CD4-positive, alpha-beta T cell treated with Interferon gamma for 1 hour (primary cell): ENCODE measurements around the gene FAM124B.
"Not testable (repeated sequence)": the region's sequence is repeated elsewhere in the genome, so short reads cannot be mapped to it uniquely, and the experiment has no call there.

Source experiments
- DNase-seq: peaks from one replicate; pipeline ENCODE4 v3.0.0-alpha.2; 2020

Gene FAM124B

DNA sequence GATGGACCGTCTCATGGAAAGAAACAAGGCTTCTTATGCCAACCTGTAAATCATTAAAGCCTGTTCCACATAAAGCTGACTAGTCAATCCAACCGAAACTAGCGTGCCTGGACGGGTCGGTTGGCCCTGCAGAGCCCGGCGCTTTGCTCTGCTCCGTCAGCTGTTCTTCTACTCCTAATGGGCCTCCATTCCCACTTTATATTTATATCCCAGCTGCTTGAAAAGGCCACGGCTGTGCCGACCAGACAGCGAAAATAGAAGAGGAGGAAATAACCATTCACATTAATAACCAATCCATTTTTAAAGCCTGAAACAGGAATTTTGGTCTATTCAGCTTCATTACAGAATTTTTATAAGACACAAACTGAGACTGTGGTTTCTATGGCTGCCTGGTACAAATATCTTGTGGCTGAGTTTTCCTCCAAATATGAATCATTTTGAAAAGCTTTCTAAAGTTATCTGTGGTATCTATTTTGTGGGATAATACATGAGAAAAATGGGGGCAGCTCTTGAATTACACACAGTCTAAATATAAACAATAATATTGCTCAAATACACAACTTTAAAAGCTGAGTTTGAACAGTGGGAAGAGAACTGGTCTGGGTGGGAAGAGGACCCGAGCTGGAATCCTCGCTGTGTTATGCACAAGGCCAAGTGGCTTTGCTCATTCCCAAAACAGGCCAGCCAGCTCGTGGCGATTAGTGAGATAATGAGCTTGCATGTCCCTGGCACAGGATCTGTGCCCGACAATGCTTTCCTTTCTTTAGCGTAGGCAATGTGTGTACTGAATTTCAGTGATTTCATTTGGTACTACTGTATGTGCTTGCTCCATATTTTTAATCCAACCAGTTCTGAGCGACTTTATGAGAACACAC lies 10.5 kb upstream of the FAM124B start:
- DNase-seq: no peak

DNA sequence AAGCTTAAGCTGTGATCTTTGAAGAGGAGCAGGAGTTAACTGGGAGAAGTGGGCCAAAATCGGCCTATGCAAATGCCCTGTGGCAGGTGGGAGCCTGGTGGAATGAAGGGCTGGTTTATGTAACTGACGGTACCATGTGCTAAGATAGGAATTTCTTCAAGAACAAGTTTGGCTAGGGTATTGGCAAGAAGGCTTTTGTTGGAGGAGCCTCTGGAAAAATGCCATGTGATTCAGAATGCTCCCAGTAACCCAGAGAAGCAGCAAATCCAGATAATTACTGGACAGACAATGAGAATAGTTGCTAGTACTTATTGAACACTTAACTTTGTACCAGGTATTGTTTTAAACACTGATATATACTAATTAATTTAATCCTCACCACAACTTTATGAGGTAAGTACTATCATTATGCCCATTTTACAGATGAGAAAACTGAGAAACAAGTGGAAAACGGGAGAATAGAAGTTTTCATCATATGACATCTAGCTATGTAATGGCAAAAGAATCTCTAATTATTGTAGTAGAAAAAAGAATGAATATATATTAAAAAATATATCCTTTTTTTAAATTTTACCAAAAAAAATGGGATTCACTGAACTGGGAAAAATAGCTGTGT lies 9.1 kb upstream of the FAM124B start:
- DNase-seq: no peak

DNA sequence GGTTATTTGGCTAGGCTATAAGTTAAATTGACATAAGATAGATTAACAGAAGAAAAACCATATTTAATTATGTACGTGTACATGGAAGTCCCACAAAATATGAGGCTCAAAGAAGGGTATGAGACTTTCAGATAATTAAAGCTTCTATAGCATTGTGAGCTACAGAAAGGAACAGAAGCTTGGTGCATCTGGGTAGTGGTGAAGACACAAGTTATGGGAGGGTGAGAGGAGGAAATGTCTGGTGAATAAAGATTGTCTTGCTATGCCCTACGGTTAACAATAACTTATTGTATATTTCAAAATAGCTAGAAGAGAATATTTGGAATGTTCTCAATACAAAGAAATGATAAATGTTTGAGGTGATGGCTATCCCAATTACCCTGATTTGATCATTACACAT lies 6.8 kb upstream of the FAM124B start:
- no peak for DNase-seq

DNA sequence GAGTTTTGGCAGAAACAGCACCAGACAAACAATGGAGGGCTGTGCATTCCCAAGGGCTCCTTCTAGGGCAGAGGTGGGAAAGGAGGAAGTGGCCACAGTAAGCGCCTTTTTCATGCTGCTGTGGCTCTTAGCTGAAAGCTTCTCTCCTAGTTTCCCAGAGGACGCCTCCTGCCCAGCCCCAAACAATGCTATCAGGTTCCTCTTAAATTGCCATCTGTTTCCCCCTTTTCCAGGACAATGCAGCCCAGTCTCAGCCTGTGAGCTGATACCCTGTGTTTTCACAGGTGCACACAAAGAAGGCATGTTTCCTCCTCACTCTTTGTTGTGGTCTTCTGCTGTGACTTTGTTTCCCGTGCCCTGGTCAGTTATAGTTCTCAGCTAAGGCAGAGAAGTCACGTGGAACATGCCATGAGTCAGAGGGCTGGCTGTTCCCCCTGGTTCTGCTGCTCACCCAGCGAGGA lies 5.4 kb upstream of the FAM124B start:
- DNase-seq: no peak

DNA sequence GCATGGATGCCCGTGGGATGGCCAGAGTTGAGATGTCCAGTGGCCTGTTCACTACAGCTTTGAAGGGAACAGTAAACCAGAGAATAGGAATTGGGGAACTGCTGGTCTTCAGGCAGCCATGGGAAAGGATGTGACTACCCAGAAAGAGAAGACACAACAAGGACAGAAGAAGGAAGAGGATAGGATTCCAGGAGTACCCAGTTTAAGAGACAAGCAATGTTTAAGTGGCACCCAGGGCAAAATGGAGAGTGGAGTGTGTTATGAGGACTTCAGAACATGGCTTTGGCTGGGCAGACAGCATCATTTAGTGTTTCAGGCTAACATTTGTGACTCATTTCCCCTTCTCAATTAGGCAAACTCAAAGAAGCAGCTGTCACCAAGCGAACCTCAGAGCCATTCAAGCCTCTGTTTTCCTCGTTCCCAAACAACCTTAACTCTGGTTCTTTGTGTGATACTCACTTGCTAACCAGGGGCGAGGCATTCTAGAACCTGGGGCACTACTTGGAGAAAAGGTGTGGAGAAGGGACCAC lies 4.0 kb upstream of the FAM124B start:
- DNase-seq: no peak

DNA sequence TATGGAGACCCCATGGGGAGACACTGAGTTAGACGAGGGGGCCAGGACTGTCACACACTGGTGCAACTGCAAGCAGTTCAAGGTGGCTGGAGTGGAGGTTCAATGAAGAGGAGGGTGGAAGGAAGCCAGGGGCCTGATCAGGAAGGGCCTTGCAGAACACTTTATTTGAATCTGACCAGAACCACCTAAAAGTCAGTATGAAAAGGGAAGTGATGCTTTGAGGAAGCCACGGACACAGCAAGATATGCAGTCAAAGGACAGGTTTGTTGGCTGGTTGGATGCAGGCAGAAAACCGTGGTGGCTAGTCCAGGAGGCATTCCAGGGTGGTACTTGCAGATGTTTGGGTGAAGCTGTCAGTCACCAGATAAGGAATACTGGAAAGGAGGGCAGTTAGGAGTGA lies 3.5 kb upstream of the FAM124B start:
- no peak for DNase-seq

DNA sequence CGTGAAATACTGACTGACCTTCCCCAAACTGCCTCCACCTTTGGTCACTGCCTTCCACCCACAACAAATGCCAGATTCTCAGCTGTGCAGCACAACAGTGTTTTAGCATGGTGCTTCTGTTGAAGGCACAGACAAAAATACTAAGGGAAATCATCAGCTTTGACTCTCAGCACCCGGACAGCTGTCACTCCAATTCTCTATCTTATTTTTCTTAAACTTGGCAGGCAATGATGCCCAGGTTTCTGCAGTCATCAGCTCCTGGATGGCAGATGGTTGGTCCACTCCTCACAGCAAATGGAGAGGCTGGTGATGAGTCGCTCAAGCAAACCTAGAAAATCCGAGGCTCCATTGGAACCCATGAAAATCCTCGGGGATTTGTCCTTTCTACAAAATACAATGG lies 2.9 kb upstream of the FAM124B start:
- DNase-seq: no peak

DNA sequence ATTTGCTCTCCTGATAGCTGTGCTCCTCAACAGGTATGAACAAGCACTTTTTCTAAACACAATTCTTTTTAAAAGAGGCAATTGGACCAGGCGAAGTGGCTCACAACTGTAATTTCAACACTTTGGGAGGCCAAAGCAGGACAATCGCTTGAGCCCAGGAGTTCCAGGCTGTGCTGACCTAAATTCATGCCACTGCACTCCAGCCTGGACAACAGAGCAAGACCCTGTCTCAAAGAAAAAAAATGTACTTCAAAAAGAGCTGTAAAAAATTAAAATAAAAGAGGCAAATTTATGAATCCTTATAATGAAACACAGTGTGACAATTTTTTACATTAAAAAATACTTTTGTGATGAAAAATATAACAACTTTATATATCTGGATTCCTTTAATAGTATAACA lies 1.8 kb upstream of the FAM124B start:
- no peak for DNase-seq

DNA sequence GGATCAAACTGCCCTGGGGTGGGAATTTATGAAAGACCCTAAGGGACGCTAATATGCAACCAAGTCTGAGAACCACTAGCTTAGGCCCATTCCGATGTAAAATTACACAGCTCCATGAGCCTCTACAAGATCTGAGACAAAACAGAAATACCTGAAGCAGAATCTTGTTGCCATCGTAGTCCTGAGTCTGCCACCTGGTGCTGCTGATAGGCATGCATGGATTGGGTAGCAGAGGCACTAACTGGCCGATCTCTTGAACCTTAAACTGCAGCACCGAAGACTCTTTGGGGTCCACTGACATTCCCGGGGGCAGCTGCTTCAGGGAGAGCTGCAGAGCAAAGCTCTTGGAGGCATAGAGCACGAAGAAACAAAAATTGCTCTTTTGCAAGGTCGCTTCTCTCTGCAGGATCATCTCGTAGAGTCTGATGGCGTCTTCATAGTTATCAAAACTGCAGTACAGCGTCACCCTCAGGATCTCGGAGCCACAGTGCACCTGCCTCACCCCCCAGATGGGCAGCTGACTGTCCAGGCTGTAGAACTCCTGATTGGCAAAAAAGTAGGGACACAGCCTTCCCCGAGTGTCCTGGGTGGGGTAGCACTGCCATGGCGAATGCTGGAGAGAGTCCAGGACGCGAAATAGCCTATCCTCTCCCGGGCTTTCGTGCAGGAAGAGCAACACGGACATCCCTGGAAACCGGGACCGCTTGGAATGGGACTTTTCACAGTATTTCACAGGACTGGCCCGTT lies 848 bp downstream of the FAM124B start:
- no peak for DNase-seq

DNA sequence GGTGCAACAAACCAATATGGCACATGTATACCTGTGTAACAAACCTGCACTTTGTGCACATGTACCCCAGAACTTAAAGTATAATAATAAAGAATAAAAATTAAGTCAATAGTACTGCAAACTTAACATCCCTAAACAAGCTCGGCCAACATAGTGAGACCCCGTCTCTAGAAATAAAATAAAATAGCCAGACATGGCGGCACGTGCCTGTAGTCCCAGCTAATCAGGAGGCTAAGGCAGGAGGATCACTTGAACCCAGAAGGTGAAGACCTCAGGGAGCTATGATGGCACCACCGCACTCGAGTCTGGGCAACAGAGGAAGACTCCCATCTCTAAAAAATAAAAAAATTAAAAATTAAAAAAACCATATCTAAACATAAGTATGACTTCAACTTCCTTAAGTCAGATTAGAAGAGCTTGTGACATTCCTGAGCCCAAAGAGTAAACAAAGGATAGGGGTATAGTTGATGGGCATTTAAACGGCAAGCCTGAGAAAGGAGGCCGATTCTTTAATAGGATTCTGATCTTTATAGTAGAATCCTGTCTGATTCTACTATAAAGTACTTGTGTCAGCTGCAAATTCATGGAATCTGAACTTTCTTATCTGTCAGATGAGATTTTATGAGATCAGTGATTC lies 1.6 kb downstream of the FAM124B start:
- DNase-seq: no peak

DNA sequence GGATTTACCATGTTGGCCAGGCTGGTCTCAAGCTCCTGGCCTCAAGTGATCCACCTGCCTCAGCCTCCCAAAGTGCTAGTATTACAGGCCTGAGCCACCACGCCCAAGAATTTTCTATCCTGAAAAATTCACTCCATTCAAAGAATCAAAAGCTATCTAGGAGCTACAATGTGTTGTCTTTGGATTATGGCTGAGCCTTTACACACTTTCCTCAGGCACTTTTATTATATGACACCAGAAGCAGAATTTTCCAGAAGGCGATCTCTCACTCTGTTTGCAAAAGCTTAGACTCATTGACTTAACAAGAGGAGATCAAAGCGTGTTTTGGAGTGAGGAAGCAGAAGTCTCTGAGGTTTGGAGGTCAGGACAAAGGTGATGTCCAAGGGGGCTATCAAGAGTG lies 3.6 kb downstream of the FAM124B start:
- no peak for DNase-seq

DNA sequence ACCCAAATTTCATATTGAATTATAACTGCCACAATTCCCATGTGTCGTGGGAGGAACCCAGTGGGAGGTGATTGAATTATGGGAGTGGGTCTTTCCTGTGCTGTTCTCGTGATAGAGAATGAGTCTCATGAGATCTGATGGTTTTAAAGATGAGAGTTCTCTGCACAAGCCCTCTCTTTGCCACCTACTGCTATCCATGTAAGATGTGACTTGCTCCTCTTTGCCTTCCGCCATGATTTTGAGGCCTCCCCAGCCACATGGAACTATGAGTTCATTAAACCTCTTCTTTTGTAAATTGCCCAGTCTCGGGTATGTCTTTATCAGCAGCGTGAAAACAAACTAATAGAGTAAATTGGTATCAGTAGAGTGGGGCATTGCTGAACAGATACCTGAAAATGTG lies 4.8 kb downstream of the FAM124B start:
- not testable (repeated sequence) for DNase-seq

DNA sequence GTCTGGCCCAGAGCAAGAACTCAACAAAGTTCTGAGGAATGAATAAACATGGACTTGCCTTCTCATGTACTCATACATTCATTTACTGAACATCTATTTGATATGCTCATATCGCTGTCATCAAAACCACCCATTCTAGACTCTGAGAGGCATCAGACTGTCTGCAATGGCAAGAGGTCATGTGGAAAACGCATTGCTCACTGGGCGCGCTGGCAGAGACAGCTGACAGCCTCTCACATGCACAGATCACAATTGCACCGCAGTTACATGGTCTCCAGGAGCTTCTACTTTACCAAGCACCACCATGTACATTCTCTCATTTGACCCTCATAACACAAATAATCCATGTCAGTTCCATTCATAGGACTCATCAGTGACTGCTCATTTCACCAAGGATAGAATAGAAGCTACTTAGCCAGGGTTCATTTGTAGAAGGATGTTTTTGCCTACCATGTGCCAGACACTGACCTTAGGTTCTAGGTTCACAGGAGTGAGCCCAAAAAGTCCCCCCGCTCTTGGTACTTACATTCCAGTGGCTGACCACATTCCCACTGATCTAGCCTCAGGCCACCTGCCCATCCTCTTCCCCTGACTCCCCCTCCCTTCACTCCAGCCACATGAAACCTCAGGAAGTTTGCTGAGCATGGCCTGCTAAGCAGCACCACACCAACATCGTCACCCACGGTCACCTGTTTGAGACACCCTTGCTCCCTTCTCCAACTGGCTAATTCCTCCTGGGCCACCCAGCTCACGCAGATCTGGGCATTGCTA lies 6.1 kb downstream of the FAM124B start:
- no peak for DNase-seq

DNA sequence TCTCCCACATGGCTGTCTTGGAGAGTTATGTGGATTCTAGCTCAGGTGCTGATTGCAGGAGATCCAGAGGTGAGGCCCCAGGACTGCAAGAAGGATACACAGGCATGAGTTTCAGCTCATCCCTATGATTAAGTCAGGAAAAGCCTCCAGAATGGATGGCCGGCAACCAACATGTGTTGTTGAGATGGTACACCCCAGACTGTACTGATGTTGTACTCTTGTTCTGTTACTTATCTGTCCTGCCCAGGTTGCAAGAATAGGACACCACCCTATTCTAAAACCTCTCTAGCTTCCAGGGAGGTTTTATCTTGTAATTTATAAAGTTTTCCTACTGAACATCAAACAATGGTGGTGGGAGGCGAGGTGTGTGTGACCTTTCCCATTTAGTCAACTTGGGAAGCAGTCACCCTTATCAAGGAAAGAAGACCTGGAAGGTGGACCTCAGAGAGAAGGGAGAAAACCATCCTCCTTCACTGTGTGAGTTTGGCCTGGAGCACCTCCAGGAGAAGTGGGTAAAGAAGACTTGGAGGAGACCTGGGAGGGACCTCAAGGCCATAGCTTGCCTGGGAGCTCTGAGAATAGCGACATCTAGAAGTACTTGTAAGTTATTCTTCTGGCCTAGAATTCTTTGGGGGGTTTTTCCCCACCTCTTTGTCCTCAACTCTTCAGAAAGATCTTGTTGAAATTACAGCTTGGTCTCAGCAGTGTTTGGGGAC lies 8.6 kb downstream of the FAM124B start:
- DNase-seq: no peak

DNA sequence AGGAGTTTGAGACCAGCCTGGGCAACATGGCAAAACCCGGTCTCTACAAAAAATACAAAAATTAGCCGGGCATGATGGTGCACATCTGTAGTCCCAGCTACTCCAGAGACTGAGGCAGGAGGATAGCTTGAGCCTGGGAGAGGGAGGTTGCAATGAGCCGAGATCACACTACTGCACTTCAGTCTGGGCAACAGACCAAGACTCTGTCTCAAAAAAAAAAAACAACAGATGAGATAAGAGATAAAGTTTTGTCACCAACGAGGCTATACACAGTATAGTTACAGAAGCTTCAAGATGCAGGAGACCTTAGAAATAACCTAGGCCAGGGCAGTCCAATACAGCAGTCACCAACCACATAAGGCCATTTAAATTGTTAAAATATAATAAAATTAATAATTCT lies 9.4 kb downstream of the FAM124B start:
- no peak for DNase-seq

DNA sequence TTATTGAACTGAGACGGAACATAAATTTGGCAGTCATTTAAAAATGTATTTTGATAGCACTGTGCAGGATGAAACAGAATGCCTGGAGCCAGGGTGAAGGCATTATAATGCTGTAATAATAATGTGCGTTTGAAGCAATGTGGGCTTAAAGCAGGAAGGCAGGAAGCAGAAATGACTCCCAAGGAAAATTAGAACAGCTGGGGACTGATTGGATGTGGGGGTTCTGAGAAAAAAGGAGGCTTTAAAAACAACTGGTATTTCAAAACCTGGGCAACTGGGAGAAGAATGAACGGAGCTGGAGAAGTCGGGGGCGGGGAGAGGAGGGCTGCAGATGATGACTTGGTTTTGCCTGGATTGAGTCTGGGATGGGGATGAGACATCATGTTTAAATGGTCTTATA lies 12.6 kb downstream of the FAM124B start:
- DNase-seq: no peak

DNA sequence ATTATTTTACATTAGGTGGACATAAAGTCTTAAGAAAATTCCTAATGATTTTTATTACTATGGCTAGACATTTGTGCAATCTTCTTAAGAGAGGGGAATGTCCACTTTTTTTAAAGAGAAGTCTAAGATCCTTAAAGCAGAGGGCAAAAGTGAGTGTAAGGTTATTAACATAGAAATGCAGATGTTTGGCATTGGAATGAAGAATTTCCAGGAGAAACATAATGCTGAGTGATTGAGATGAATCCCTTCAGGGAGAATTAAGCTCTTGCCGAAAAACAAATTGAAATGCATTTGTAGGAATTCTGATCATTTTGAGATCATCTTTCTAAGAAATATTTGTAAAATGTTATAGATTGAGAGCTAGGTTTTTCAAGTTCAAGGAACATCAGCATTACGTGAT lies 15.0 kb downstream of the FAM124B start:
- no peak for DNase-seq

DNA sequence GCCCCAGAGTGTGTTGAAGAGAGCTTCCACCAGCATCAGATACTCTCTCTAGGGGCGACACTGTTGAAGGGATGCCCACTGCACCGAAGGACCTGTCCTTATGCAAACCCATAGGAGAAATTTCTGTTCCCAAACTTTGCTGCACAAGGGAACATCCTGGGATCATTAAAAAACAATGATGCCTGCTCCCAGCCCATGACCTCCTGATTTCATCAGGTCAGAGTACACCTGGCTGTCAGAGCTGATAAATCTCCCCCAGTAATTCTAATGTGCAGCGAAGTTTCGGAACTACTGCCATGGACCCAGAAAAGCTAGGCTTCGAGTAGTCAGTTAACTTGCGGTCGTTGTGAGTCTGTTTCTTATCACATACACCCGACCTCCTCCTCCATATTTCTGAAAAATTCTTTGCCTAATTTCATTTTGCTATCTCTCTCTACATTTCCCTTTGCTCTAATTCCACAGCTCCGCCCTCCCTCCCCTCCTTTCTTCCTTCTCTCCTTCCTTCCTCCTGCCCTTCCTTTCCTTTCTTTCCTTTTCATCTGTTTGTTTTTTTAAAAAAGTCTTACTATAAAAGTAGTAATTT lies 18.8 kb downstream of the FAM124B start:
- DNase-seq: no peak

DNA sequence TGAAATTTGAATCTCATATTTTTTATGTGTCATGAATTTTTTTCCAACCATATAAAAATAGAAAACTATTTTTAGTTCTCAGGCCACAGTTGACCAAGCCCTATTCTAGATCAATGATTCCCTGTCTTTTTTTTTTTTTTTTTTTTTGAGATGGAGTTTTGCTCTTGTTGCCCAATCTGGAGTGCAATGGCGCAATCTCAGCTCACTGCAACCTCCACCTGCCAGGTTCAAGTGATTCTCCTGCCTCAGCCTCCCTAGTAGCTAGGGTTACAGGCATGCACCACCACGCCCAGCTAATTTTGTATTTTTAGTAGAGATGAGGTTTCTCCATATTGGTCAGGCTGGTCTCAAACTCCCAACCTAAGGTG lies 19.6 kb downstream of the FAM124B start:
- not testable (repeated sequence) for DNase-seq

DNA sequence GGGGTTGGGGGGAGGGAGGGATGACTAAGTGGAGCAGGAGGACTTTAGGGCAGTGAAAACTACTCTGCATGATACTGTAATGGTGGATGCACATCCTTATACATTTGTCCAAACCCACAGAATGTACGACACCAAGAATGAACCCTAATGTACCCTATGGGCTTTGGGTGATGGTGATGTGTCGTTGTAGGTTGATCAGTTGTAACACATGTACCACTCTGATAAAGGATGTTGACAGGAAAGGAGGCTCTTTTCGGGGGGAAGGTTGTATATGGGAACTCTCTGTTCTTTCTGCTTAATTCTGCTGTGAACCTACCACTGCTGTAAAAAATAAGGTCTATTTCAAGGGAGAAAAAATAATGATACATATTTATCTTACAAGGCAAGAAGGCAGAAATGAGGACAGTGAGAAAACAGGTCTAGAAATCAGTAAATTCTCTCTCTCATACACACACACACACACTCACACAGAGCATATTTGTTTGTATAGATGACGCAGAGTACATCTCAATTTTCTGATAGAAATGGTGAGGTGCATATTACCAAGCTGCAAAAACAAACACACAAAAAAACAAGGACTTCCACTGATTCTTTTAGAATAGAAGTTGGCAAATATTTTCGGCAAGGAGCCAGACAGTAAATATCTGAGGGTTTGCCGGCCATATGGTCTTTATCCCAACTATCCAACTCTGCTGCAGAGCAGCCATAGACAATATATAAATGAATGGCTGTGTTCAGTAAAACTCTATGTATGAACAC lies 20.2 kb downstream of the FAM124B start:
- DNase-seq: no peak
